T-helper 2 cell (primary cell): Measurements from ENCODE around the gene CNKSR3.

Source experiments
- DNase-seq, 5 experiments: peaks; one replicate each; pipeline versions ENCODE4 v3.0.0 to v3.0.0-alpha.2; 2012 to 2022

The CNKSR3 gene

DNA sequence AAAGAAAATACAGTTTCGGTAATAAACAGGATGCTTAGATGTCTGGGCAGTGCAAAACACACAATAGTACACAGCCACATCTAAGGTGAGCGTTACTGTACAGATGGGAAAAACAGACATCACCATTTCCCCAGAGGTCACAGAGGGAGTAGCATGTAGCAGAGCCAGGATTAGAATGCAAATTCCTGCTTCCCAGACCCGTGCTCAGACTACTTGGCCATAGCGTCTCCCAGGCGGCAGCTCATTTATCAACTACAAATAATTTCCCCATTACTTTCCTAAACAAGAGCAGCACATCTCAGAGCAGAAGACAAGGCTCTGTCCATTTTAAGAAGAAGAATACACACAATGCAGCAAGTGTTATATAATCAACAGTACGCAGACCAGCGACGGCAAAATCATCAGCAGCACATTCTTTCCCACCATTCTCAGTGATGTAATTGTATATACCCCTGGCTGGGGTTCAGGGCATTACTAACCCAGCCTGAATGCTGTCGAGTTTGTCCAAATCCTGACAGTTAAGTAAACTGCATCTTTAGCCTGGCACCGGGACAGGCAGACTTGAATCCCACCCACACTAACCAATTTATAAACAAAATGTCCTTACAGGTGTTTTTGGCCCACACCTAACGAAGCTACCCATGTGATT lies 61.9 kb downstream of the CNKSR3 start:
- no peak for DNase-seq

DNA sequence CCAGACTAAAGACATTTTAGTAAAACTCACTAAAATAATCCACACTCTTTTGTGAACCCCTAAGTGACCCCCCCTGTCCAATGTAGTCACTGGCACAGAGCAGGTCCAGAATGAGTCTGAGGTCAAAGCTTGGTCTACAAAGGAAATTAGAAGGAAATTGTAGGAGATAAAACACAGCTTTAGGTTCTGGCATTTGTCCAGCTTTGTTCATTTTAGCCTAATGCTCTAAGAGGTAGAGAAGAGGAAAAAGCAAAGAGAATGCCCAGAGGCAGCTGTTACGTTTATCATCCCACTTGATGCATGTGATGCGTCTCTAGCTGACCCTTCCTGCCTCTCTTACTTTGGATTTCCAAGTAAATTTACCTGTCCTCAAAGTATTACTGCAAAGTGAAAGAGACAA lies 62.5 kb downstream of the CNKSR3 start:
- no peak for DNase-seq

DNA sequence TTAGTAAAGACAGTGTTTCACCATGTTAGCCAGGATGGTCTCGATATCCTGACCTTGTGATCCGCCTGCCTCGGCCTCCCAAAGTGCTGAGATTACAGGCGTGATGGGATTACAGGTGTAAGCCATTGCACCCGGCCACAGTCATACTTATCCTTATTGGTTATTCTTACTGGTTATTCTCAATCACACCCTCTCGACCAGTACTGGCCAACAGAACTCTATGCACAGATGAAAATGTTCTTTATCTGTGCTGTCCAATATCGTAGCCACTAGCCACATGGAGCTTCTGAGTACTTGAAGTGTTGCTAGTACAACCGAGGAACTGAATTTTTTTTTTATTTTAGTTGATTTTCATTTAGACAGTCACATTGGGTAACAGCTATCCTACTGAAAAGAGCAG lies 63.5 kb downstream of the CNKSR3 start:
- no peak for DNase-seq

- DNase-seq, result no peak
Observed at GRCh38 chr6:154445417-154445816, 65.1 kb downstream of the CNKSR3 start.

DNA sequence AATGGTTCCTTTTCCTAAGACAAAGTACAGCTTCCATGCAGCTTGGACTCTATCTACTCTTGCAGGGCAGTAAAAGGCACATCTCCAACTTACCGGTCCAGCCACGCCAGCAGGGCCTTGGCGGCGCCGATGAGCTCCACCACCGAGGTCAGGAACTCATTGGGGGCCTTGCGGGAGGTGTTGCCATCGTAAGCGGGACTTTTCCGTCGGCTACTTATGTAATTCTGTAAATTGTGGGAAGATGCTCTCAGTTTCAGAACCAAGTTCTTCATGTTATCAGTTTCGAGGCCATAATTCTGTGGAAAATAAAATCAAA lies 68.5 kb downstream of the CNKSR3 start:
- DNase-seq, result peak in 1 of 5 experiments; percentile 5

DNA sequence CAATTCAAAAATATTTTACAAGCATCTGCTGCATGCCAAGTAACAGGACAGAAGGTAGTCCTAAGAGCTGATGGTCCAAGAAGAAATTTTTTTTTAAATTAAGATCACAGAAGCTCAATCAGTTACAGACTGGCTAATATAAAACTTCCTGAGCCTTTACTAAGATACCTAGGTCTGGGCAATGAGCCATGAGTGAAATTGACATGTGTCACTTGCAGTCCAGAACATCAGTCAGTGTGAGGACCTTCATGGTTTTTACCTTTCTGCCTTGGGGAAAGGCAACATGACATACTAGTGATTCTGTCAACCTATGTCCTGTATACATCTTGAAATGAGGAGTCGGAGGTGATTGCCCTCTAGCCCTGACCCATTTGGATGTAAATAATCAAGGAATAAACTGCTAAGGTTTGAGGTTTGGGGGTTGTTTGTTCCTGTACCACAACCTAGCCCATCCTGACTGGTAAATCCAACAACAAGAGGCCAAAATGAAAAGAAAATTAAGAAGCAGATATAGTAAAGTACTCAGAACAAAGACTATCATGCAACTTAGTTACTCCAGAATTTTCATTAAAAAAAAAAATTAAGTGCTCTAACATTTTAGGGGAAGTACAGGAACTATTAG lies 70.0 kb downstream of the CNKSR3 start:
- no peak for DNase-seq

DNA sequence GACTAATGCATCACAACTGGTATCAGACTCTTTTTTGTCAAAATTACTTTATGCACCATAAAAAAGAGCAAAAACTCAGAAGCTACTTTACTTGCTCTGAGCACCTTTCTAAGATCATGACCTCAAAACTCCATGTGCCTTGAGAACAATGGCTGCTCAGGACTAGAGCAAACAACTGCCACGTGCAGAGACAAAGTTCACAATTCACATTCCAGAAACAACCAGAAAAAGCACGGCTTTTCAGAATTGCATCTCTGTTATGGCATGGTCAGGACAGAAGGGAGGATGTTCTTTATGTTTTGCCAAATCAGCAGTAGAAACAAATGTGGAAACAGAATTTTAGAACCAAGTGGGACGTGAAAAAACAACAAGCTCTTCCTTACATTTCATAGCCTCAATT lies 70.5 kb downstream of the CNKSR3 start:
- DNase-seq, result no peak

DNA sequence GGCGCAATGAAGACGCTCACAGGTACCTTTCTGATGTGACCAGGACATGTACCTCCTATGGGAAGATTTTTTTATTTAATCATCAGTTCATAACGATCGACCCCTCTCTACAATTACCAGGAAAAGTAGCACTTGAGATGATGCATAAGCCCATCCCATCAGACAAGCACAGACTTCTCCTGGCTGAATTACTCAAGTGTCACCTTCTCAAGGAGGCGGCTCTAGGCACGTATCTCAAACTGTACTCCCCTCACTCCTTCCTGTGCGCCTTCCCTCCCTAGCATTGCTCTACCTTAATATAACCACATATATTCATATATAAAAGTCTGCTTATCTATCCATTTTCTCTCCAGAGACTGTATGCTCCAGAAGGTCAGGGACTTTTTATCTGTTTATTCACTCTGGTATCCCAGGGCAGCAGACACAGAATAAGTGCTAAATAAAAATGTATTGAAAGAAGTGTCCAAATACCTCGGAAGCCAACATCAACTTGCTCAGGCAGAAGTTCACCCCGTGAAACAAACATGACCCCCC lies 71.5 kb downstream of the CNKSR3 start:
- DNase-seq, result no peak

DNA sequence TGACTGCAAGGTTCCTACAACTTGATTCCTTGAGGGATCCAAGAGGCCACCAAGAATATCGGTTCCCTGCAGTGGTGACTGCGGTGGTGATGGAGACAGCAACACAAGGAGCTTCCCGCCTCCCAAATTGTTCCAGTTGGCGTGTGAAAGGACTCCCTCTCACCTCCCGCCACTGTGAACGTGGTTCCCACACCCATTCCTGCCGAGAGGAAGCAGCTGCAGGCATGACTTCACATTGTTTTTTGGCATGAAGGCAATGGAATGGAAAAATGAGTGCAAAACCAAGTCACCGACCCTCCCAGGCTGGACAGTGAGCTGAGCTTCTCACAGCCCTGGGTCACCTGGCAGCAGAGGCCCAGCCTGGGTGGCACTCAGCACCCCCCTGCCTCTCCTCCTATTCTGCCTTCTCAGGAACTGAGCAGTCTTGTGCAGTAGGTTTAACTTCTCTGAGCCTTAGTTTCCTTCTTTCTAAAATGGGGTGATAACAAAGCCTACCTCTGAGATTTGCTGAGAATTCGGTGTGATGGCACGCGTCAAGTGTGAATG lies 75.0 kb downstream of the CNKSR3 start:
- DNase-seq, result no peak

GRCh38 chr6:154434662-154435061 lies 75.8 kb downstream of the CNKSR3 start:
- DNase-seq, result no peak

DNA sequence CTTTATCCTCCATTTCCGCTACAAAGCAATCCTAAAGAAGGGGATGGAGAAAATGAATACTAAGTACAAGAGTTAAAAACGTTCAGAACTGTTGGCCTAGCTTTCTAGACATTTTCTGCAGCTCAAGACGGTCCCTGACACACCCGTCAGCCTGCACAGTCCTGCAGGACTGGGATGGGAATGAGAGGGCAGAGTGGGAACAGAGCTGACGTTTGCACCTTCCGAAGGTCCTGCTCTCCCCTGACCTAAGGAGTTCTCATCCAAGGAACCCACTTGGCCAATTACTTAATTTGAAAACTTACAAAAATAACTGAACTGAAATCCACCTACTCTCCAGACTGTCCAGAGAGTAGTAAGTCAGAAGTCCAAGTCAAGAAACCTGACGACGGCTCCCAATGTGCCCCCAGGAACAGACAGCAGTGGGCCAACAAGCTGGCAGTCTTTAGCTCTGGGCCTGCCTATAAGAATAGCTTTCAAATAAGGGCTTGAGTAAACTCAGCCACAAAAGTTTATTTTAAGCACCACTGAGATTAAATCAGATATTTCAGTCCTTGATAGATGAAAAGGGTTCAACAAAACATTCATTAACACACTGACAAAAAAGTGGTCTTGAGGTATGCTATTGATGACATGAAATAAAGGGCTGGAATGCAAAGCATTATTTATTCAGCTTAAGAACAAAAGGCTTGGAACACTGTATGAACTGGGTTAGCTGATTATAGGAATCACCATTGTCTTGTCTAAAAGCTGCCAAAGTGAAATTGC lies 76.8 kb downstream of the CNKSR3 start:
- DNase-seq, result no peak

- DNase-seq, result no peak
Observed at GRCh38 chr6:154432533-154433476, 77.7 kb downstream of the CNKSR3 start.

GRCh38 chr6:154430481-154430919 lies 80.0 kb downstream of the CNKSR3 start:
- DNase-seq, result no peak

DNA sequence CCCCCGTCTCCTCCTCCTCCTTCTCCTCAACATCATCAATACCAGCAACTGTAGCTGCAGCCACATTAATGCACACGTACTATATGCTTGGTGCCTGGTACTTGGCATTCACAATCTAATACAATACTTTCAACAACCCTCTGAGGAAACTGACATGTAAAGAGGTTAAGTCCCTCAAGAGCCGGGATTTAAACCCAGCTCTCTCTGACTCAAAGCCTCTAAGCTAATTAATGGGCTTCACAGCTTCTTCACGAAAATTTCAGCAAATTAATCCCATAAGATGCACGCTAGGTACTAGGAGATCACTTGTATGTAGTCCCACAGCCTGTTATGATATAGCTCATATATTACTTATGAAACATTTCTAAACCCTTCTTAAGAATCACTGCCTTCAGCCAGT lies 80.8 kb downstream of the CNKSR3 start:
- no peak for DNase-seq

DNA sequence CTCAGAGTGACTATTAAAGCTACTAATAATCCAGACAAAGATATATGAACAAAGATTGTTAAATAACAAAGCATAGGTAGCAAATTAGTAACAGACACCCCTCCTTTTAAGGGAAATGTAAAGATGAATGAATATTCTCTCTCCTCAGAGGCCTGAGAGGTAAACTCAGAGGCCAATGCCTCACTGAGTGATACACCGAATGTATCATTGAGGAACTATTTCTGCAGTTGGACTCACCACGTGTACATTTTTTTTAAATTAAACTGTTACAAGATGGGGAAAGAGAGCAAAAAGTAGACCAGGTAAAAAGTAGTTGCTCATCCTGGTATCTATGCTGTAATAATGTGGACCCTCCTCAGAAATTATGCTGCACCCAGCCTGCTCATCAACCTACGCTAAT lies 81.6 kb downstream of the CNKSR3 start:
- DNase-seq, result no peak

GRCh38 chr6:154427446-154427845 lies 83.0 kb downstream of the CNKSR3 start:
- DNase-seq, result no peak

DNA sequence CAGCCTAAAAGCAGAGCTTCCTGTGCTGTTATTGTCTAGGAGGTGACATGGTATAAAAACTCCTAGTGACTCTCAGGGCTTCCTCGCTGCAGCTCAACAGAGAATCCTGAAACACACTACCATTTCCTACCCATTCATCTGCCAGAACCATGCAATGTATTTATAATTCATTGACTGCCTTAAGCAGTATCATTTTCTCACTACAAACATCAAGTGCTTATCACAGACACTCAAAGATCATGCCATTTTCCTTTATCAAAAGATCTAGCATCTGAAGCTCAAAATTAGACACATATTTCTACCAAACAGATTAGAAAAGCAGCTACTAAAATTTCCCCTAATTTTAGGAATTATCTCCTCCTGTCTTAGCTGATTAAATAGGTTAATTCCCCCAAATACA lies 83.5 kb downstream of the CNKSR3 start:
- DNase-seq, result no peak

DNA sequence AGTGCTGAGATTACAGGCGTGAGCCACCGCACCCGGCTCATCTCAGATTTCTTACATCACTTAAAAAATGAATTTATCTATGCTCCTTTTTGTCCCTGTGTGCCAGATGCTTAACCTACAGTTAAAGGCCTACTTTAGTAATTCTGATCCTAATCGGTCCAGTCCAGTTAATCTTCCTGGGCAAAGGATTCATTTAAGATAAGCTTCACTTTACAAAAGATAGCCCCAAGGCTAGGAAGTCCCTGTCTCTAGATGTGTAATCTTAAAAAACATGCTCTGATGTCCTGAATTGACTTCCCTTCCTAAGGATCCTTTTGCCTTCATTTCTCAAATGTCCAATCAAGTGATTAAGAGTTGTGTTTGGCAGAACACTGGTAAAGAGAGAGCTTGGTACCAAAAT lies 85.5 kb downstream of the CNKSR3 start:
- no peak for DNase-seq

DNA sequence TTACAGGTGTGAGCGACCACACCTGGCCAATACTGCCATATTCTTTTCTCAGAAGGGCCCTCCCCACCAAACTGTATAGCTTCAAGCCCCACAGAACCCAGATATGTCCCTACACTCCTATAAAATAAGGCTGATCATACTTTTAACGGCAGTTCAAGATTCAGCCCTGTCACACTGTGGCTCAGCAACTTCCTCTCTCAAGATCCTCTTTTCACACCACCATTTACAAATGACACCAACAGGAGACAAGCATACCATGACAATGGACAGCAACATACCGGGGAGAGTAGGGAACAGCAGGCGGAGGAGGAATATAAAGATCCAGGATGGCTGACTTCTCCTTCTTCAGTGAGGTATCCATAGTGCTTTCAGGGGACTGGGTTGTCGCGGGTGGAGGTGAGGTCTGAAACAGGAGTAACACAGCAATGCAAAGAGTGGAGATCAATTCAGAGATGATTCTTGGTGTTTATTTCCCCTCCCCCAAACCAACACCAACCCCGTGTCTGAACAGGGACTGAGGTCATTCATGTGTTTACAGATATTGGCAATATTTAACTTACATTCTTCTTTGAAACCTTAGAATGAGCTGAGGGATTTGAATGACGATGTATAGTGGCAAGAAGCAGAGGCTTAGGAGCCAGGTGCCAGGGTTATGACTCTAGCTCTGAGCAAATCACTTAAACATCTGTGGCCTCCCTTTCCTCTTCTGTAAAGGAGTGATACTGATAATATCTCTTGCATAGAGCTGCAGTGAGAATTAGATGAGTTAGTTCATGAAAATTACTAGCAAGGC lies 96.3 kb downstream of the CNKSR3 start:
- peak in 1 of 5 experiments; percentile 89 for DNase-seq

- no peak for DNase-seq
Observed at GRCh38 chr6:154412106-154412820, 98.2 kb downstream of the CNKSR3 start.

- no peak for DNase-seq
Observed at GRCh38 chr6:154411076-154411475, 99.4 kb downstream of the CNKSR3 start.
